RCC 7860 (cell line): ENCODE measurements around the gene KRTAP13-2.

Experiments
- DNase-seq: peaks from one replicate; pipeline ENCODE4 v3.0.0-alpha.2; 2015; ENCODE audit warnings: low spot score
- FAIRE-seq: peaks from 2 replicates; lab custom pipeline; 2012; peaks lifted over from hg19 to GRCh38; lab: Jason Lieb, UNC

The KRTAP13-2 gene

DNA sequence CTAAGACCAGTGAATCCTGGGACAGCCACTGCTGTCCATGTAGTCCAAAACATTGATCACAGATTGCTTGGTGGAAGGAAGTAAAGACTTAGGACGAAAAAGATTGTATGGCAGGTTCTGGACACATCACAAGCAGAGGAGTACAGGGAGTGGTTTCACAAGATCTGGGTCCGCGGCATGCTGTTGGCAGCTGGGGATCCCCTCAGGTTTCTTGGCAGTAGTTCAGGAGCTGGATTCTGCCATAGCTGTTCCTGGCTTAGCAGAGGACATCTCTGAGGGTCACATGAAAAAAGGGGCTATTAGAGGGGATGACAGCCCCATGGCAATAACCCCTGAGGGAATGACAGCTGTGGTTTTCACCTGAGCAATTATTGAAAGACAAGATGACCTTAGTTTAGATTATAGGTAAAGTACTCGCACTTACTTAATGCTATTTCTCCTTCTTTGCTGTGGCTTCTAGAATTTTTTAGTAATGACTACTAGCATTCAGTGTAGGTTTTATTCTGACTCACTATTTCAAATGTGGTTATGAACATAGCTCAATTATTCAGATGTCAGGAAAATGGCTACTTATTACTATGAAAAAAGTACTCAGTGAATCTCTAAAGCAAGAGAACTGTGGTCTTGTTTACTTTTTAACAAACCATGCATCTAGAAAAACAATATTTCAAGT lies 42.7 kb downstream of the KRTAP13-2 start:
- DNase-seq: no peak
- no peak for FAIRE-seq

DNA sequence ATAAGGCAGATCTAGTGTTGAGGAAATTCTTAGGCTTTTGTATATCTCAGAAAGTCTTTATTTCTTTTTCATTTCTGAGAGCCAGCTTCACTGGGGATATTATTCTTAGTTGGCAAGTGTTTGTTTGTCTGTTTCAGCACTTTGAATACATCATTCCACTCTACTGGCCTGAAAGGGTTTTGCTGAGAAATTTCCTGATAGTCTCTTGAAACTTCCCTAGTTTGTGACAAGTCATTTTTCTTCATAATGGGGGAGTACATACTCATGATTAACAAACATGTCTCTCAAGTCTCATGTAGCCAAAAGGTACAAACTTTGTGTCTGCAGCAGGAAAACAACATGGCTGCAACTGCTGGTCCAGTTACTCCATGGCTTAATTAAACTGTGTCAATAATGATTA lies 45.7 kb downstream of the KRTAP13-2 start:
- DNase-seq: no peak
- FAIRE-seq: no peak
